Naive thymus-derived CD4-positive, alpha-beta T cell (primary cell): ENCODE results near the gene ICA1. TPM values are rescaled to one million over a fixed set of nuclear protein-coding genes. Genes with fewer than 3 reads are reported as not detected.

Experiments
- ATAC-seq: fragments of 150-1000 bp; cut with Tn5 transposase; 2 replicates; pipeline ENCODE4 v1.10.0; 2021; ENCODE audit warnings: mild to moderate bottlenecking, moderate library complexity
- CTCF ChIA-PET: fragments of 350-600 bp; sonication (Branson Sonifier 250); formaldehyde crosslinking; loops from one replicate; lab custom pipeline; 2021; ENCODE audit warnings: antibody characterized with exemption; lab: Charles Lee
- POLR2A ChIA-PET: fragments of 350-600 bp; sonication (Branson Sonifier 250); formaldehyde crosslinking; loops from one replicate; lab custom pipeline; 2021; ENCODE audit warnings: antibody characterized with exemption, inconsistent platforms; lab: Charles Lee
- DNase-seq, 9 donors: peaks; one replicate each; pipeline versions ENCODE4 v3.0.0 to v3.0.0-alpha.2; 2020 to 2022; ENCODE audit warnings: mixed read lengths in 1 of 9
- H3K27ac ChIP-seq: one replicate; pipeline ENCODE4 v1.7.0; 2013; ENCODE audit warnings: mild to moderate bottlenecking, low read depth, low read length, moderate library complexity
- H3K27me3 ChIP-seq, 2 donors: one replicate each; pipeline ENCODE4 v1.7.0; 2013; ENCODE audit warnings: low read length in 2 of 2, mild to moderate bottlenecking in 2 of 2, moderate library complexity in 2 of 2; ENCODE audit not compliant: control insufficient read depth in 2 of 2, insufficient read depth in 2 of 2
- H3K36me3 ChIP-seq, 3 experiments: 1 replicate in 2 of 3; 2 replicates in 1 of 3; pipeline ENCODE4 v1.7.0; 2013; ENCODE audit warnings: low read length in 3 of 3, mild to moderate bottlenecking in 3 of 3, moderate library complexity in 1 of 3; ENCODE audit not compliant: insufficient read depth in 3 of 3, control insufficient read depth in 2 of 3
- H3K4me1 ChIP-seq, 2 donors: one replicate each; pipeline ENCODE4 v1.7.0; 2013; ENCODE audit warnings: low read length in 2 of 2, mild to moderate bottlenecking in 2 of 2, moderate library complexity in 1 of 2; ENCODE audit not compliant: control insufficient read depth in 2 of 2, insufficient read depth in 2 of 2
- H3K4me3 ChIP-seq: 2 replicates; pipeline ENCODE4 v1.7.0; 2013; ENCODE audit warnings: mild to moderate bottlenecking, low read length
- H3K9me3 ChIP-seq, 3 experiments: 1 replicate in 2 of 3; 2 replicates in 1 of 3; pipeline ENCODE4 v1.7.0; 2013; ENCODE audit warnings: low read length in 3 of 3; ENCODE audit not compliant: control insufficient read depth in 2 of 3
- H3K27ac Mint-ChIP-seq, 9 donors: one replicate each; pipeline ENCODE4 v1.8.0; 2020 to 2022; ENCODE audit warnings: mixed read lengths in 9 of 9, mild to moderate bottlenecking in 8 of 9, moderate library complexity in 5 of 9, inconsistent platforms in 2 of 9
- H3K27me3 Mint-ChIP-seq, 5 donors: one replicate each; pipeline ENCODE4 v1.8.0; 2021 to 2022; ENCODE audit warnings: mixed read lengths in 5 of 5, mild to moderate bottlenecking in 1 of 5
- H3K36me3 Mint-ChIP-seq, 5 donors: one replicate each; pipeline ENCODE4 v1.8.0; 2020 to 2022; ENCODE audit warnings: mixed read lengths in 5 of 5, mild to moderate bottlenecking in 3 of 5, inconsistent platforms in 1 of 5
- H3K4me1 Mint-ChIP-seq, 7 donors: one replicate each; pipeline ENCODE4 v1.8.0; 2020 to 2022; ENCODE audit warnings: mixed read lengths in 7 of 7, mild to moderate bottlenecking in 3 of 7, inconsistent platforms in 1 of 7
- H3K4me3 Mint-ChIP-seq, 10 donors: one replicate each; pipeline ENCODE4 v1.8.0; 2020 to 2022; ENCODE audit warnings: mild to moderate bottlenecking in 10 of 10, mixed read lengths in 10 of 10, moderate library complexity in 6 of 10, inconsistent platforms in 2 of 10
- H3K9me3 Mint-ChIP-seq, 11 donors: one replicate each; pipeline ENCODE4 v1.8.0; 2020 to 2022; ENCODE audit warnings: mixed read lengths in 11 of 11, mild to moderate bottlenecking in 4 of 11, inconsistent platforms in 1 of 11, moderate library complexity in 1 of 11
- intact Hi-C, 2 donors: fragments of 100-400 bp; cut with micrococcal nuclease; formaldehyde crosslinking; loops; one replicate each; pipeline ENCODE4 v1.15.1; 2023
- polyA plus RNA-seq, 2 donors: library from polyadenylated mRNA; unstranded; fragments of 300-500 nt; fragmentation: Illumina TruSeq; gene quantifications; one replicate each; pipeline ENCODE4 v1.2.3, GENCODE V29; 2021
- total RNA-seq, 6 experiments: library from RNA in 5 of 6; stranded (reverse) in 5 of 6; gene quantifications; 1 replicate in 5 of 6; 2 replicates in 1 of 6; pipeline ENCODE4 v1.2.3 and lab custom pipeline; 2021 to 2026

Gene ICA1
- total and polyA plus RNA-seq, 7 experiments from 2014 or later = 0.46 to 5.8 (median 2.1) TPM; not detected in 1

DNA sequence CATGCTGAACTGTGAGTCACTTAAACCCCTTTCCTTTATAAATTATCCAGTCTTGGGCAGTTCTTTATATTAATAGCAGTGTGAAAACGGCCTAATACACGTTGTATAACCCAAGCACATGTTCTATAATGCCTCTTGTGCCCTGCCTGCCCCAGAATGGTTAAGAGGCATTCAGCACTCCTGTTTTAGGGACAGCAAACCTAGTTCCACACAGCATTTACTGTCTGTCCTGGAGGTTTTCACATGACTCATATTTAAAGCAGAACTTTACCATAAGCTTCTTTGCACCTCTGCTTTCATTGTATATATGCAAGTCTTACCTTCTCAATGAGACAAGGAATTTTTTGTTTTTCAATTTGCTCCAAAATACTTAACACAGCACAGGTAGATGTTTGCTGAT is 144.8 kb downstream of the ICA1 start:
- ATAC-seq = no peak
- Mint-ChIP-seq H3K27ac (peak overlapping the region in 7 of 9 donors; percentile 1 to 60 (median 4)), H3K4me1 (peaks cover 30 to 69% (median 56%) of the 10 kb centered on the region in 7 donors), H3K36me3 (peaks cover 0 to 24% (median 4%) of the 10 kb centered on the region in 5 donors), H3K9me3 (peaks cover 0 to 14% (median 1%) of the 10 kb centered on the region in 11 donors), H3K4me3 (peak overlapping the region in 1 of 10 donors; percentile 9), H3K27me3 (no peaks in the 10 kb centered on the region)
- Histone ChIP-seq H3K27ac (no peak overlapping the region), H3K36me3 (no peaks in the 10 kb centered on the region), H3K4me1 (peaks cover 26 to 29% of the 10 kb centered on the region in 2 donors), H3K4me3 (no peak overlapping the region), H3K9me3 (no peaks in the 10 kb centered on the region), H3K27me3 (no peaks in the 10 kb centered on the region)
- intact Hi-C loops = no loop called here
- ChIA-PET POLR2A (interaction anchor here (0.6 to 1.1 kb wide), 3 partner anchors 9 to 60 kb away, joined by 3 to 5 read pairs (median 4); no protein-coding TSS in a partner anchor), CTCF (interaction anchor here (1.6 kb wide), 1 partner anchor 8 kb away, joined by 6 read pairs; no protein-coding TSS in a partner anchor)
- no peak for DNase-seq

DNA sequence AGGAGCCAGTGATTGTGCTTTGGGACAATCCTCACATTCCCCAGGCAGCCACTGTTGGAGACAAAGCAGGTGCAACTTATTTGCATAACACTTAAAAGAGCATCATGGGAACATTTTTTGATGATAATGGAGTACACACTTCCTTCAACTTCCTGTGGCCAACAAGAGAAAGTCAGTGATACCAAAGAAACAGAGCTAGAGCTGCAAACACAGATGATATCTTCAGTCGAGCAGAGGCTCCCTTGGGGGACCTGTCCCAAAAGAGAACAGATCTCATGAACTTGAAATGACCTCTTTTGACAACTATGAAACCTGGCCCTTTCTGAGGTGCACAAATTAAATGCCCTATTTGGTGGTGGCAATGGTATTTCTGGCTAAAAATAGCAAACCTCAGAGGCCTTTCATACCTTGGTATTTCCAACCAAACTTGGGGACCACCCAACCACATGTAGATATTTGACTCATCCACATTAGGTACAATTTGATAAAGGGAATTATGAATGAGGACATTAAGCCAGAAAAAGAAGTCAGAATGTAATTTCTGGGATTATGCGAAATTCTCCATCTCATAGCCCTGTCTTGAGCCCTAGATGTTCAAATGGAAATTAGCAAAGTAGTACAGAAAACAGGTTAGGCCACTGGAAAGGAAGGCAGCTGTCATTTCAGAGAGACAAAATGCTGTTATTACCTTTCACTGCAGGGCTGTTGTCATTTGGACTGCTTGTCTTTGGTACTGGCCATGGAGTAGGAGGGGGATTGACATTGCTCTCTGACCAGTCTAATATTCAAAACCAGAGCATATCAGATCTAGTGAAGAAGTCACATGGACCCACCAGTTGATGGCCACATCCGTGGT is 146.2 kb downstream of the ICA1 start:
- Mint-ChIP-seq H3K4me1 (peaks cover 27 to 60% (median 48%) of the 10 kb centered on the region in 7 donors), H3K27me3 (no peaks in the 10 kb centered on the region), H3K36me3 (peaks cover 0 to 19% (median 4%) of the 10 kb centered on the region in 5 donors), H3K27ac (peak overlapping the region; percentile 43 to 95 (median 84)), H3K9me3 (peaks cover 0 to 12% (median 1%) of the 10 kb centered on the region in 11 donors), H3K4me3 (peak overlapping the region; percentile 16 to 60 (median 44))
- Histone ChIP-seq H3K27ac (peak overlapping the region; percentile 23), H3K9me3 (no peaks in the 10 kb centered on the region), H3K4me3 (no peak overlapping the region), H3K36me3 (no peaks in the 10 kb centered on the region), H3K27me3 (no peaks in the 10 kb centered on the region), H3K4me1 (peaks cover 26 to 29% of the 10 kb centered on the region in 2 donors)
- ATAC-seq (peak; percentile 27), DNase-seq (peak in 3 of 9 donors; percentile 19 to 26 (median 19))
- ChIA-PET POLR2A (interaction anchor here (2.0 kb wide), 1 partner anchor 10 kb away, joined by 11 read pairs; no protein-coding TSS in a partner anchor), CTCF (interaction anchor here (0.5 to 1.6 kb wide), 2 partner anchors 10 to 142 kb away, joined by 3 to 6 read pairs; no protein-coding TSS in a partner anchor)
- intact Hi-C loops = loop anchor here in 1 of 2 donors (1.0 to 2.0 kb wide), 2 partner anchors 11 to 17 kb away; no protein-coding TSS in a partner anchor

DNA sequence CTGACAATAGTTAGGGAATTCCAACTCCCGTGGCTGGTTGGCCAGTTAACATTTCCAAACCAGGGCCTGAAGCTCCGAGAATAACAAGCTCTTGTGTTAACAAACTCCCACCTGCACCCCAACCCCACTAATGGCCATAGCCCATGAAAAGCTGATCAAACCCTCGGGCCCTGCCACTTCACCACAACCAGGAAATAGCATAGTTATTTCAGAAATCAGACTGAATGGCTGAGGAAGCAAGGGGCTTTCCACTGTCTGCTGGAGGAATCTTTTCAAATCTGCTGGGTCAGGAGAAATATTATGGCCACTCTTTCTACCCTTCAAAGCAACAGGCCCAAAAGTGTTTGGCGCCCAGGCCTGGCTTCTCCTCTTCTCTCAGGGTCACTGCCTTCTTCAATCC is 147.8 kb downstream of the ICA1 start:
- Mint-ChIP-seq H3K27ac (peak overlapping the region; percentile 64 to 92 (median 78)), H3K4me3 (peak overlapping the region in 8 of 10 donors; percentile 17 to 60 (median 43)), H3K9me3 (peaks cover 0 to 12% (median 1%) of the 10 kb centered on the region in 11 donors), H3K27me3 (no peaks in the 10 kb centered on the region), H3K4me1 (peaks cover 25 to 60% (median 48%) of the 10 kb centered on the region in 7 donors), H3K36me3 (peaks cover 0 to 19% (median 4%) of the 10 kb centered on the region in 5 donors)
- Histone ChIP-seq H3K27me3 (no peaks in the 10 kb centered on the region), H3K4me3 (peak overlapping the region; percentile 13), H3K4me1 (peaks cover 26 to 29% of the 10 kb centered on the region in 2 donors), H3K27ac (no peak overlapping the region), H3K9me3 (no peaks in the 10 kb centered on the region), H3K36me3 (no peaks in the 10 kb centered on the region)
- ATAC-seq = no peak
- no peak for DNase-seq
- CTCF ChIA-PET = no interaction called here
- intact Hi-C loops = loop anchor here (1.0 to 2.0 kb wide), 2 partner anchors 12 to 19 kb away; no protein-coding TSS in a partner anchor
- POLR2A ChIA-PET = interaction anchor here (1.7 kb wide), 1 partner anchor 11 kb away, joined by 5 read pairs; no protein-coding TSS in a partner anchor

DNA sequence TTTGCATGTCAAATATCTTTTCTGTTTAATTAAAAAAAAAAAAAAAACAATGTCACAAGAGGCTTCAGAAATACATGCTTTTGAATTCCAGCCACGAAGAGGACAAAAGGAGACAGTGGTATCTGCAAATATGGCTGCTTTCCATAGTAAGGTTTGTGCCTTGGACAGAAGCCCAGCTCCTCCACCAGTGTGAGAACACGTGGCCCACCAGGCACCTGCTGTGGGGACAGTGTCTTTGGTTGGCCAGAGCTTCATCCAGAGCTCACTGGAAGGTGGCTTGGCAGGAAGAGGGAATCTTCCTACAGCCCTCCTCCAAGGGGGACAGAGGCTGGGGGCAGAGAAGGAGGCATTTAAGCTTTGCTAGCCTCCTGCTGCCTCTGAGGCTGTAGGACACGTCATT is 148.8 kb downstream of the ICA1 start:
- ChIA-PET POLR2A (interaction anchor here (1.5 to 1.7 kb wide), 2 partner anchors 9 to 12 kb away, joined by 3 to 5 read pairs; no protein-coding TSS in a partner anchor), CTCF (no interaction called here)
- peaks cover 22 to 53% (median 46%) of the 10 kb centered on the region in 7 donors for H3K4me1 Mint-ChIP-seq

DNA sequence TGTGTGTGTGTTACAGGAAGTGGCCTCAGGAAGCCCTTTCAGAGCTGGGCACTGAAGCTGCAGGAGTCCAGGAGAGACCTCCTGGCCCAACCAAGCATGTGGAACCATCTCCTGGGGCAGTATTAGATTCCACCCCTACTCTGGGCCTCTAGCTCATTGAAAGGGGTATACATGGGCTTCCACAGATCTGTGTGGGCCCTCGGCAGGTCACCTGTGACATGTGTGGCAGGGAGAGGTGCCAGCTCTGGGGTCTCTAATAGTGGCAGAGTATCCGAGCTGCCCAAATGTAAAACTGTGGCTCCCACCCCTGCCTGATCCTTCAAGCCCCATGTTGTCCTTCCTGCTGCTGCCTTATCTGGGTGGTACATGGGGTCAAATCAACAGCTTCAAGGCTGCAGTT is 149.3 kb downstream of the ICA1 start:
- H3K4me1 ChIP-seq = peaks cover 26 to 29% of the 10 kb centered on the region in 2 donors
- no peaks in the 10 kb centered on the region for H3K36me3 ChIP-seq
- ChIA-PET POLR2A (interaction anchor here (1.5 to 1.7 kb wide), 2 partner anchors 9 to 13 kb away, joined by 3 to 5 read pairs; no protein-coding TSS in a partner anchor), CTCF (interaction anchor here (0.6 kb wide), 1 partner anchor 1966 kb away, joined by 3 read pairs; no protein-coding TSS in a partner anchor)
- H3K27ac ChIP-seq = no peak overlapping the region
- H3K27me3 ChIP-seq = no peaks in the 10 kb centered on the region
- intact Hi-C loops = no loop called here
- no peaks in the 10 kb centered on the region for H3K9me3 ChIP-seq
- H3K4me1 Mint-ChIP-seq = peaks cover 22 to 51% (median 45%) of the 10 kb centered on the region in 7 donors
- no peak for DNase-seq
- H3K27ac Mint-ChIP-seq = peak overlapping the region in 1 of 9 donors; percentile 13
- no peak overlapping the region for H3K4me3 ChIP-seq
- H3K9me3 Mint-ChIP-seq = peaks cover 0 to 12% (median 1%) of the 10 kb centered on the region in 11 donors
- peak overlapping the region in 1 of 10 donors; percentile 34 for H3K4me3 Mint-ChIP-seq
- no peak for ATAC-seq
- no peaks in the 10 kb centered on the region for H3K27me3 Mint-ChIP-seq
- peaks cover 0 to 22% (median 4%) of the 10 kb centered on the region in 5 donors for H3K36me3 Mint-ChIP-seq

More for the DNA sequence above, 148.8 kb downstream of the ICA1 start:
- Histone ChIP-seq H3K4me1 (peaks cover 26 to 29% of the 10 kb centered on the region in 2 donors), H3K27me3 (no peaks in the 10 kb centered on the region), H3K4me3 (no peak overlapping the region), H3K27ac (no peak overlapping the region), H3K9me3 (no peaks in the 10 kb centered on the region), H3K36me3 (no peaks in the 10 kb centered on the region)
- no peak overlapping the region for H3K27ac Mint-ChIP-seq
- peaks cover 0 to 12% (median 1%) of the 10 kb centered on the region in 11 donors for H3K9me3 Mint-ChIP-seq
- intact Hi-C loops = no loop called here
- H3K4me3 Mint-ChIP-seq = no peak overlapping the region
- no peak for ATAC-seq
- peaks cover 0 to 20% (median 4%) of the 10 kb centered on the region in 5 donors for H3K36me3 Mint-ChIP-seq
- no peak for DNase-seq
- H3K27me3 Mint-ChIP-seq = no peaks in the 10 kb centered on the region

DNA sequence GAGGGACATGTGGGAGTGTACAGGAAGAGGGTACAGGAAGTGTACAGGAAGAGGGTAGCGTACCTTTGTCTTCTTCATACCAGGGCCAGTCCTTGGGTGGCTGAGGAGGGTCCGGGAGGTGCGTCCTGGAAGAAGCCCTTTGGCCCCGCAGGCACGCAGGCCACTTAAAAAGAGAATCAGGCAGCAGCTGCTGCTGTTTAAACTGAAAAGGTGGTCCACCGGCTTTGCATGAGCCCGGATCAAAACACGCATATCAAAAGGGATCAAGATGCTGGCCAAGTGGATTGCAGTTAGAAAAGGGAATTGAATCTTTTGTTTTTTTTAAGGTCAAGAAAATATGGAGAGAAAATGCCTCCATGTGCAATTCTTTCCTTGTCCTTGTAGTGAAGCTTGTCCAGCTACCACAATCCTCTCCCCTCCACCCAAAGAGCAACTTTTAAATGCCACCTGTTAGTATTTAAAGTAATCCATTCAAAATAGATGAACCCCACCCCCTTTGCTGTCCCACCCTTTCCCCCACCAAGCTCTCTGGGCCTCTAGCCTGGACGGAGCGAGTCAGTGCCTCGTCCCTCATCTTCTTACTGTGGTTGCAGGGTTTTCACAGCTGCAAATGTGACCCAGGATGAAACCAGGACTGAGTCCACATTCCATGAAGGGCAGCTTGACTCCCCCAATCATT is 150.5 kb downstream of the ICA1 start:
- no peak overlapping the region for H3K4me3 ChIP-seq
- intact Hi-C loops = no loop called here
- peaks cover 26 to 27% of the 10 kb centered on the region in 2 donors for H3K4me1 ChIP-seq
- DNase-seq = no peak
- H3K27ac ChIP-seq = no peak overlapping the region
- H3K27me3 Mint-ChIP-seq = no peaks in the 10 kb centered on the region
- ChIA-PET POLR2A (no interaction called here), CTCF (interaction anchor here (0.8 kb wide), 1 partner anchor 14 kb away, joined by 3 read pairs; no protein-coding TSS in a partner anchor)
- peaks cover 0 to 17% (median 0%) of the 10 kb centered on the region in 5 donors for H3K36me3 Mint-ChIP-seq
- H3K4me1 Mint-ChIP-seq = peaks cover 26 to 43% (median 38%) of the 10 kb centered on the region in 7 donors
- no peaks in the 10 kb centered on the region for H3K27me3 ChIP-seq
- H3K27ac Mint-ChIP-seq = peak overlapping the region in 2 of 9 donors; percentile 40 to 70
- no peaks in the 10 kb centered on the region for H3K36me3 ChIP-seq
- H3K9me3 Mint-ChIP-seq = peaks cover 0 to 7% (median 0%) of the 10 kb centered on the region in 11 donors
- ATAC-seq = no peak
- peak overlapping the region in 1 of 10 donors; percentile 63 for H3K4me3 Mint-ChIP-seq
- H3K9me3 ChIP-seq = no peaks in the 10 kb centered on the region
